GM21526 (cell line): Measurements from ENCODE around the gene ETS2.
"Not testable (repeated sequence)": the region's sequence is repeated elsewhere in the genome, so short reads cannot be mapped to it uniquely, and the experiment has no call there.

Source experiments
- ATAC-seq: cut with Tn5 transposase; IDR thresholded peaks from one replicate; pipeline ENCODE4 v1.9.1; 2021; ENCODE audit warnings: moderate library complexity; ENCODE audit not compliant: unreplicated experiment, low FRiP score

The ETS2 gene

GRCh38 chr21:38831526-38832467 lies 26.1 kb downstream of the ETS2 start:
- peak; percentile 69 for ATAC-seq

DNA sequence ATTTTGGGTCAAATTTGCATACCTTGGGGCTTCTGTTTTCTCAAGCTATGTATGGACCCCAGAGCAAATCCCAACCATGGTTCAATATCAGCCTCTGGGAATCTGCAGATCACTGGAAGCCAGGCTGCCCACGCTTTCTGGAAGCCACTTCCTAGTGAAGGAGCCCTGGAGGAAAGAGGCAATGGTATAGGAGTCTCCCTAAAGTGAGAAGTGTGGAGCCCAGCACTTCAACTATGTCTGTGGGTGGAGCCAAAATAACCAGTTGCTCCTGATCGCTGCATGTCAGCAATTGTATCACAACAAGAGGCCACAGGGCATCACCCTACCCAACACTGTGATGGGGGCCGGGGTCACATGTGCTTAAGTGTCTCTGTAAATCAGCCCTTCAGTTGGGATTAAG lies 26.9 kb downstream of the ETS2 start:
- ATAC-seq: no peak

DNA sequence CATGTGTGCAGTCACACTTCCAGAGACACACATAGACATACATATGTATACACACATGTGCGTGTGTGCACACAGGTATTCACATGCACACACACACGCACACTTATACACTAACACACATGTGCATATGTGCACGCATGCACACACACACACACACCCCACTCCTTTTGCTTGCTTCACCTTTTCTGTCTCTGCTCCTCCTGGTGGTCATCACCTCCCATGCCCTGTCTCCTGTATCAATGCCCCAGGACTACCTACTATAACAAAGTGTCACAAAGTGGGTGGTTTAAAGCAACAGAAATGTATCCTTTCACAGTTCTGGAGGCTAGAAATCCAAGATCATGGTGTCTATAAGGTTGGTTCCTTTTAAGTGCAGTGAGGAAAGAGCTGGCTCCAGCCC lies 27.4 kb downstream of the ETS2 start:
- ATAC-seq: no peak

DNA sequence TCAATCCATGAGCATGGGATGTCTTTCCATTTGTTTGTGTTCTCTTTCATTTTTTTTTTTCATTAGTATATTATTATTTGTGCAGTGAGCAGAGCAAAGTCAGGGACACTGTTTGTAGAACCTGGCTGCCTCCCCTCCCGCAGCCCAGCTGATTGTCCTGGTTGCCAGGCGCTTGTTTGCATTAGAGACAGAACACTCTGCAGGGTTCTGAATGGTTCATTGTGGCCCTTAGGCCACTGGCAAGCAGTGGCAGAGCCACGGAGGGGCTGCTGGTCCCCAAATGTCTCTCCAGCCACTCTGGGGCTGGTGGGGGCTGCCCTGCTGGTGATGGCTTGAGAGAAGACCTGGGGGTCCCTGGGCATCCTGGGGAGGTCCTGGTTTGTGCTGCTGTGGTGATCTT lies 29.0 kb downstream of the ETS2 start:
- ATAC-seq: no peak

DNA sequence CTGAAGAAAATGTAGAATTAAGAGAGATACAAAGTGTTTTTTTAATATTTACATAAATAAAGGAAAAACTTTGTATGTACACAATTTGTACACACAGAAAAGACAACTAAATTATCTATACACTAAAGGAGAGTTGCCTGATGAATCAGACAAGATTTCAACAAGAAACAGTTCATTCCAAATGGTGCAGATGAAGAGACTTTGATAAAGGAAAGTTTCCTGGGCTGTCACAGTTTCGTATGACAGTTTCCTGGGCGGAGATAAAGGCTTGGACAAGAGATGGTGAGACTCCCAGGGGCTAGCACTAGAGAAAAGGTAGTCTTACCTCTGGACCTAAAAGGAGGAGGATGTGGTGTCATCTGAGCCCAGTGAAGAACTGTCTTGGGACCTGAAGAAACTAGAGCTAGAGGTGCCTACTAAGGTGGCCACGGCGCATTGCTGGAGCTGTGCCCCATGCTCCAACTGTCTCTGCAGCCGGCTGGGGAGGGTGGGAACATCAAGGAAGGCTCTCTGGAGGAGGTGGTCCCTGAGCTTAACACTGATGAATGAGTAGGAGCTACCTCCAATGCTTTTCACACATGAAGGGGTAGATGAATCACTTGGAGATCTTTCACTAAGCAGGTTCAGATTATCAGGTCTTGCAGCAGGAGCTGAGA lies 32.2 kb downstream of the ETS2 start:
- no peak for ATAC-seq

DNA sequence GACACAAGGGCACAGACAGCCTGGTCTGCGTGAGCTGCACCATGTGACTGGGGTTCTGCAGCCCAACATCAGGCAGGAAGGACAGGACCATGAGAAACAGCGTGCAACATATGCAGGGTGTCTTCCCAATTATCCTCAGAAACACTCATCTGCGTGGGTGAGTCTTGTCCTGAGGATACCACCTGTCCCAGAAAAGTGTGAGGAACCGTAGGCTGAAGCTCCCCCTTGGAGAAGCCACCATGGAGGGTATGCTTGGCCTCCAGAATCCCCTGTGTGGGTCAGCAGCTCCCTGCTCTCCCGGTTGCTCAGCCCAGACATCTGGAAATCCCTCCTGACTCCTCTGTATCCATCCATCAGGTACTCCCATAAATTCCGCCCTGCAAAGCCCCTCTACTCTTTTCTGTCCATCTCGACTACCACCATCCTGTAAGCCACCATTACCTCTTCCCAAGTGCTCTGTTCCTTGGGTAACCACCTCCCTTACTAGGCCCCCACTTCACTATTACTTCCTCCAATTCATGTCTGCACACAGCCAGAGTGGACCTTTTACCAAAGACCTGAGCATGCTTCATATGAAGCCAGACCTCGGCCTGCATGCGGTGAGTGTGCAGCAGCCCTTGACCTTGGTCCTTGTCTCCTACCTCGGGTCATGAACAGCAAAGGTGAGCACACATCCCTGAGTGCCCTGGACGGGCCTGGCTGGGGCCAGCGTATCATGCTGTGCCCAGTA lies 33.0 kb downstream of the ETS2 start:
- no peak for ATAC-seq

GRCh38 chr21:38839328-38840286 lies 33.9 kb downstream of the ETS2 start:
- no peak for ATAC-seq

DNA sequence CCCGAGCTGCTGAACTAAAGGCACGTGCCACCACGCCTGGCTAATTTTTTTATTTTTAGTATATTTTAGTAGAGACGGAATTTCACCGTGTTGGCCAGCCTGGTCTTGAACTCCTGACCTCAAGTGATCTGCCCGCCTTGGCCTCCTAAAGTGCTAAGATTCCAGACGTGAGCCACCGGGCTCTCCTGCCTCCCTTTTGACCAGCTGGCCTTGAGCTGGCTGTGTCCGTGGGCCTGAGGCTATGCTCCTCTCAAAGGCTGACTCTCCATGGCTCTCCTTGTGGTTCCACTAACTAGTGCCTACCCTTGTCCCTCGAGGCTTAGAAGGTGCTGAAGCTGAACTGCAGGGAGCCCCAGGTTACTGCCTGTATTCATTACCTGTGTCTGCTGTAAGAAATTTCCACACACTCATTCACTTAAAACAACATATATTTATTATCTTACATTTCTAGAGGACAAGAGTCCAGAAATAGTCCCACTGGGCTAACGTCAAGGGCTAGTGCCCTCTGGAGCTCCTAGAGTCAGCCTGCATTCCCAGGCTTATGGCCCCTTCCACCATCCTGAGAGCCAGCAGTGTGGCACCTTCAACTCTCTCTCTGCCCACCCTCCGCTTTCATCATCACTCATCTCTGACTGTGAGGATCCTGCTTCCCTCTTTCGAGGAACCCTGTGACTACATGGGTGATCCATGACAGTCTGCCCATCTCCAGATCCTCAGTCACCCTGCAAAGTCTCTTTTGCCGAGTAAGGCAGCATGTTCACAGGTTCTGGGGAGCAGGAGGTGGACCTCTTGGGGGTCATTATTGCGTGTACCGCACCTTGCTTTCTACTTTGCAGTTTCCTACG lies 34.9 kb downstream of the ETS2 start:
- no peak for ATAC-seq

DNA sequence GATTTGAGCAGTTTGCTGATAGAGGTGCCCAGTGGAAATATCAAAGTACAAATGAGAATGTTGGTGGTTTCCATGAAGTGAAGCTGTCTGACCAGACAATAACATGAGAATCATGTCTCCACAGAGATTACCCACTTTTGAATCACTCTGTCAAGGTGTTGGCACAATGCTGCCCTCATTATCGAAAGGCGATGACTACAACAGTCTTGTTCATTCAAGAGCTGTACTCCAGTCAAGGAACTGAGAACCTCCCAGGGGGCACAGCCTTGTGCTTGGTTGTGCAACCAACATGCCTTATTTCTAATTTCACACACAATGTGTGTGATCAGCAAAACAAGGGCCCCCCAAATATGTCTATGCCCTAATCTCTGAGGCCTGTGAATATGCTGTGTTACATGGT lies 35.7 kb downstream of the ETS2 start:
- no peak for ATAC-seq

- ATAC-seq: no peak
Observed at GRCh38 chr21:38842079-38842478, 36.4 kb downstream of the ETS2 start.

DNA sequence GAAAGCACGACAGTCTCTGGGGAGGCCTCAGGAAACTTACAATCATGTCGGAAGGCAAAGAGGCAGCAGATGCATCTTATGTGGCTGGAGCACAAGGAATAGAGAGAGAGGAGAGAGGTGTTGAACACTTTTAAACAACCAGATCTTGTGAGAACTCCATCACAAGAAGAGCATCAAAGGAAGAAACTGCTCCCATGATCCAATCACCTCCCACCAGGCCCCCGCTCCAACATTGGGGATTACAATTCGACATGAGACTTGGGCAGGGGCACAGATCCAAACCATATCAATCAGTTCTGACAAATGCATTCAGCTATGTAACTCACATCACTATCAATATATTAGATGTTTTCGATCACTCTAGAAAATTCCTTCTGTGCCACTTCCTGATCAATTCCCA lies 37.6 kb downstream of the ETS2 start:
- ATAC-seq: no peak

DNA sequence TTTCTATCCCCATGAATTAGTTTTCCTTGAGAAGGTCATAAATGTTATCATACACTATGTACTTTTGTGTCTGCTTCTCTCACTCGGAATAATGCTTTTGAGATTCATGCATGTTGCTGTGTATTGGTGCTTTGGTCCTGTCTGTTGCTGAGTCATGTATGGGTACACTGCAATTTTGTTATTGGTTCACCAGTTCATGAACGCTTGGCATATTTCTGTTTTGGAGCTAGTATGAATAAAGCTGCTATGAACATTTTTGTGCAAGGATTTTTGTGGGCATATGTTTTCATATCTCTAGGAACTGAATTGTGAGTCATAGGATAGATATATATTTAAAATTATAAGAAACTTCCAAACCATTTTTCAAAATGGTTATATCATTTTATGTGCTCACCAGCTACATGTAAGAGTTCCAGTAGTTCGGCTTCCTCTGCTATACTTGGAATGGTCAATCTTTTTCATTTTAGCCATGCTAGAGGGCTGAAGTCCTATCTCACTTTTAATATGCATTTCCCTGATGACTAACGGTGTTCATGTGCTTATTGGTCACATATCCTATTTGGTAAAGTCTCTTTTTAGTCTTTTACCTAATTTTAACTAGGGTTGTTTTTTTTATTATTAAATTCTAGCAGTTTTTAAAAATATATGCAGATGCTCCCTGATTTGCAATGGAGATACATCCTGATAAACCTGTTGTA lies 38.2 kb downstream of the ETS2 start:
- ATAC-seq: no peak

GRCh38 chr21:38845374-38845773 lies 39.6 kb downstream of the ETS2 start:
- ATAC-seq: not testable (repeated sequence)

- no peak for ATAC-seq
Observed at GRCh38 chr21:38847556-38847955, 41.8 kb downstream of the ETS2 start.

DNA sequence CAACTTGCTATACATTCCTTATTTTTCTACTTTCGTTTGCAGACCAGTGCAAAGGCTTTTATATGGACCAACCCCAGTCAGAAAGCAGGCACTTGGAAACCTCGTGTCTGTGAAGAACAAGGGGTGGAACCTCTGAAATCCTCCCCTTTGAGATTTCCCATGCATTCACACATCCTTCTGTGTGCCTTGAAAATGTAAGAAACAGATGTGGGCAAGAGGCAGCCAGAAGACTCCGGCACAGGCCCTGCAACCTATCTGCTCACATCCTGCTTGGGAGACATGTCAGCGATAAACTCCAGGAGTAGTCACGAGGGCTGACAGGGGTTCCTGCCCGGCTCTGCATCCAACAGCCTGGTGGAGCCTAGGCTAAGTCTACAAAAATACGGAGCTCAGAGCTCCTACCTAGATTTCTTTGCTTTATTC lies 42.5 kb downstream of the ETS2 start:
- ATAC-seq: no peak

GRCh38 chr21:38849776-38850175 lies 44.0 kb downstream of the ETS2 start:
- no peak for ATAC-seq

GRCh38 chr21:38850277-38850951 lies 44.7 kb downstream of the ETS2 start:
- ATAC-seq: no peak

DNA sequence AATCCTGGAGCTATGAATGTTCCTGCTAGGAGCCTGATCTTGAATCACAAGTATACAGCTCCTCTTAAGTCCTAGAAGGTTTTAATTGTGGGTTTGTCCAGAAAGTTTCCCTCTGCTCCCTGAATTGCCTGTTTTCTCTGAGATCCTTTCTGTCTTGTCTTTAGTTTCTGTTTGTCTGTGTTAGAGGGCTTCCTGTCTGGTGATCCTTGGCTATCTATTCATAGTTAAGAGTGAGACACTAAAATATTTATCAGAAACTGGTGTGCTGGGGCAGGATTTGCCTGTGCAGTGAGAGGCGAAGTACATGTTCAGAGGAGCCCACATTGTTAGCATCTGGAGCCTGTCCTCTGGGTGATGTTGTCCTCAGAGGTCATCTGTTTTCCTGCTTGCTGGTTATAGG lies 45.4 kb downstream of the ETS2 start:
- no peak for ATAC-seq
